ENCODE measurements around the gene TCEANC.

The TCEANC gene

GRCh38 chrX:13688384-13688957 is 35.5 kb downstream of the TCEANC start:
- Histone ChIP-seq H3K27ac (ENCODE audit: extremely low read depth, low read depth, low read length) (peak overlapping the region; percentile 2; the same call in 1 of the 2 replicates), H3K36me3 (ENCODE audit: control insufficient read depth in 2 of 2, insufficient read depth in 1 of 2, low read length in 2 of 2) (no peaks in the 10 kb centered on the region), H3K4me1 (ENCODE audit: control insufficient read depth, insufficient read depth, low read length) (peaks cover 38% of the 10 kb centered on the region), H3K4me3 (ENCODE audit: low read depth, low read length) (peak overlapping the region; percentile 94), H3K9me3 (ENCODE audit: control insufficient read depth, insufficient read depth, low read depth, low read length) (no peaks in the 10 kb centered on the region)
- no peak for TF ChIP-seq ZNF248 (tag by site-specific recombination; IDR thresholded peaks at IDR 0.05)
- TF ChIP-seq, protein P1, sequence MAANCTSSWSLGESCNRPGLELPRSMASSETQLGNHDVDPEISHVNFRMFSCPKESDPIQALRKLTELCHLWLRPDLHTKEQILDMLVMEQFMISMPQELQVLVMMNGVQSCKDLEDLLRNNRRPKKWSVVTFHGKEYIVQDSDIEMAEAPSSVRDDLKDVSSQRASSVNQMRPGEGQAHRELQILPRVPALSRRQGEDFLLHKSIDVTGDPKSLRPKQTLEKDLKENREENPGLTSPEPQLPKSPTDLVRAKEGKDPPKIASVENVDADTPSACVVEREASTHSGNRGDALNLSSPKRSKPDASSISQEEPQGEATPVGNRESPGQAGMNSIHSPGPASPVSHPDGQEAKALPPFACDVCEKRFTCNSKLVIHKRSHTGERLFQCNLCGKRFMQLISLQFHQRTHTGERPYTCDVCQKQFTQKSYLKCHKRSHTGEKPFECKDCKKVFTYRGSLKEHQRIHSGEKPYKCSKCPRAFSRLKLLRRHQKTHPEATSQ (tag by site-specific recombination; IDR thresholded peaks at IDR 0.05) = no peak
- TF ChIP-seq ZBTB21 (tag by site-specific recombination; IDR thresholded peaks at IDR 0.05) = peak; percentile 47; the same call in 1 of the 2 replicates
- TF ChIP-seq ZNF660 (tag by site-specific recombination; IDR thresholded peaks at IDR 0.05) = 0 out of 2 replicates have a peak, but pooled peaks have one; percentile 62
- TF ChIP-seq, protein P2, sequence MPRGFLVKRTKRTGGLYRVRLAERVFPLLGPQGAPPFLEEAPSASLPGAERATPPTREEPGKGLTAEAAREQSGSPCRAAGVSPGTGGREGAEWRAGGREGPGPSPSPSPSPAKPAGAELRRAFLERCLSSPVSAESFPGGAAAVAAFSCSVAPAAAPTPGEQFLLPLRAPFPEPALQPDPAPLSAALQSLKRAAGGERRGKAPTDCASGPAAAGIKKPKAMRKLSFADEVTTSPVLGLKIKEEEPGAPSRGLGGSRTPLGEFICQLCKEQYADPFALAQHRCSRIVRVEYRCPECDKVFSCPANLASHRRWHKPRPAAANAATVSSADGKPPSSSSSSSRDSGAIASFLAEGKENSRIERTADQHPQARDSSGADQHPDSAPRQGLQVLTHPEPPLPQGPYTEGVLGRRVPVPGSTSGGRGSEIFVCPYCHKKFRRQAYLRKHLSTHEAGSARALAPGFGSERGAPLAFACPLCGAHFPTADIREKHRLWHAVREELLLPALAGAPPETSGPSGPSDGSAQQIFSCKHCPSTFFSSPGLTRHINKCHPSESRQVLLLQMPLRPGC (tag by site-specific recombination; IDR thresholded peaks at IDR 0.05) = no peak
- TF ChIP-seq, protein P3, sequence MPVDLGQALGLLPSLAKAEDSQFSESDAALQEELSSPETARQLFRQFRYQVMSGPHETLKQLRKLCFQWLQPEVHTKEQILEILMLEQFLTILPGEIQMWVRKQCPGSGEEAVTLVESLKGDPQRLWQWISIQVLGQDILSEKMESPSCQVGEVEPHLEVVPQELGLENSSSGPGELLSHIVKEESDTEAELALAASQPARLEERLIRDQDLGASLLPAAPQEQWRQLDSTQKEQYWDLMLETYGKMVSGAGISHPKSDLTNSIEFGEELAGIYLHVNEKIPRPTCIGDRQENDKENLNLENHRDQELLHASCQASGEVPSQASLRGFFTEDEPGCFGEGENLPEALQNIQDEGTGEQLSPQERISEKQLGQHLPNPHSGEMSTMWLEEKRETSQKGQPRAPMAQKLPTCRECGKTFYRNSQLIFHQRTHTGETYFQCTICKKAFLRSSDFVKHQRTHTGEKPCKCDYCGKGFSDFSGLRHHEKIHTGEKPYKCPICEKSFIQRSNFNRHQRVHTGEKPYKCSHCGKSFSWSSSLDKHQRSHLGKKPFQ (tag by site-specific recombination; IDR thresholded peaks at IDR 0.05) = no peak
- peak; percentile 73 for TF ChIP-seq ZNF366 (tag by site-specific recombination; conservative IDR thresholded peaks at IDR 0.05)
- no peak for TF ChIP-seq ZNF623 (tag by site-specific recombination; IDR thresholded peaks at IDR 0.05)
- 0 out of 2 replicates have a peak, but pooled peaks have one; percentile 9 for TF ChIP-seq SCRT2 (tag by site-specific recombination; IDR thresholded peaks at IDR 0.05)
- no peak for TF ChIP-seq ZNF37A (tag by site-specific recombination; IDR thresholded peaks at IDR 0.05)
- TF ChIP-seq ZNF19 (tag by site-specific recombination; IDR thresholded peaks at IDR 0.05; ENCODE audit: low read depth) = no peak
- no peak for TF ChIP-seq MYNN (tag by site-specific recombination; IDR thresholded peaks at IDR 0.05; ENCODE audit: borderline replicate concordance)
- TF ChIP-seq SP7 (tag by site-specific recombination; IDR thresholded peaks at IDR 0.05) = 0 out of 2 replicates have a peak, but pooled peaks have one; percentile 9
- peak; percentile 34 for TF ChIP-seq ZNF335 (tag by site-specific recombination; conservative IDR thresholded peaks at IDR 0.05)
- TF ChIP-seq KLF16 (tag by site-specific recombination; IDR thresholded peaks at IDR 0.05) = no peak
- TF ChIP-seq, protein P4, sequence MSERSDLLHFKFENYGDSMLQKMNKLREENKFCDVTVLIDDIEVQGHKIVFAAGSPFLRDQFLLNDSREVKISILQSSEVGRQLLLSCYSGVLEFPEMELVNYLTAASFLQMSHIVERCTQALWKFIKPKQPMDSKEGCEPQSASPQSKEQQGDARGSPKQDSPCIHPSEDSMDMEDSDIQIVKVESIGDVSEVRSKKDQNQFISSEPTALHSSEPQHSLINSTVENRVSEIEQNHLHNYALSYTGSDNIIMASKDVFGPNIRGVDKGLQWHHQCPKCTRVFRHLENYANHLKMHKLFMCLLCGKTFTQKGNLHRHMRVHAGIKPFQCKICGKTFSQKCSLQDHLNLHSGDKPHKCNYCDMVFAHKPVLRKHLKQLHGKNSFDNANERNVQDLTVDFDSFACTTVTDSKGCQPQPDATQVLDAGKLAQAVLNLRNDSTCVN (tag by site-specific recombination; optimal IDR thresholded peaks at IDR 0.05) = no peak
- TF ChIP-seq, protein P5, sequence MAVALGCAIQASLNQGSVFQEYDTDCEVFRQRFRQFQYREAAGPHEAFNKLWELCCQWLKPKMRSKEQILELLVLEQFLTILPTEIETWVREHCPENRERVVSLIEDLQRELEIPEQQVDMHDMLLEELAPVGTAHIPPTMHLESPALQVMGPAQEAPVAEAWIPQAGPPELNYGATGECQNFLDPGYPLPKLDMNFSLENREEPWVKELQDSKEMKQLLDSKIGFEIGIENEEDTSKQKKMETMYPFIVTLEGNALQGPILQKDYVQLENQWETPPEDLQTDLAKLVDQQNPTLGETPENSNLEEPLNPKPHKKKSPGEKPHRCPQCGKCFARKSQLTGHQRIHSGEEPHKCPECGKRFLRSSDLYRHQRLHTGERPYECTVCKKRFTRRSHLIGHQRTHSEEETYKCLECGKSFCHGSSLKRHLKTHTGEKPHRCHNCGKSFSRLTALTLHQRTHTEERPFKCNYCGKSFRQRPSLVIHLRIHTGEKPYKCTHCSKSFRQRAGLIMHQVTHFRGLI (tag by site-specific recombination; IDR thresholded peaks at IDR 0.05) = no peak
- no peak for TF ChIP-seq ZNF214 (tag by site-specific recombination; IDR thresholded peaks at IDR 0.05; ENCODE audit: borderline replicate concordance)
- TF ChIP-seq ZBTB6 (tag by site-specific recombination; IDR thresholded peaks at IDR 0.05) = no peak
- 0 out of 2 replicates have a peak, but pooled peaks have one; percentile 20 for TF ChIP-seq ZNF324 (tag by site-specific recombination; IDR thresholded peaks at IDR 0.05)
- TF ChIP-seq ZBTB17 (tag by site-specific recombination; IDR thresholded peaks at IDR 0.05) = peak; percentile 82
- peak; percentile 81 for TF ChIP-seq PRDM1 (tag by site-specific recombination; IDR thresholded peaks at IDR 0.05)
- ChIA-PET POLR2A (interaction anchor here (1.1 to 3.2 kb wide), 10 partner anchors 8 to 48 kb away, joined by 3 to 21 read pairs (median 6); partner anchors contain the start of genes OFD1 and TRAPPC2), CTCF (interaction anchor here (0.5 to 2.6 kb wide), 13 partner anchors 8 to 289 kb away, joined by 3 to 9 read pairs (median 4); no protein-coding TSS in a partner anchor)
